Measurements from ENCODE around the gene ASPDH.

Gene ASPDH

GRCh38 chr19:50549927-50550593 lies 36.3 kb upstream of the ASPDH start:
- no peaks in the 10 kb centered on the region for H3K4me1 ChIP-seq (ENCODE audit: low read depth, poor library complexity, severe bottlenecking)
- TF ChIP-seq CTCF (conservative IDR thresholded peaks at IDR 0.05; ENCODE audit: low read depth, low read length): no peak

GRCh38 chr19:50549059-50549926 lies 35.6 kb upstream of the ASPDH start:
- no peaks in the 10 kb centered on the region for H3K4me1 ChIP-seq (ENCODE audit: low read depth, poor library complexity, severe bottlenecking)
- no peak overlapping the region for H3K9ac ChIP-seq
- no peak for TF ChIP-seq CTCF (conservative IDR thresholded peaks at IDR 0.05; ENCODE audit: low read depth, low read length)
- no peak overlapping the region for H2AFZ ChIP-seq (ENCODE audit: low read depth)
- no peaks in the 10 kb centered on the region for H3K79me2 ChIP-seq (ENCODE audit: insufficient read depth, low read depth)
- no peak overlapping the region for H3K4me3 ChIP-seq (IDR thresholded peaks at IDR 0.05; ENCODE audit: insufficient read depth, low read depth, low read length)
- H3K36me3 ChIP-seq (ENCODE audit: insufficient read depth): no peaks in the 10 kb centered on the region
- H3K27me3 ChIP-seq (ENCODE audit: insufficient read depth, low read depth): peaks cover 60% of the 10 kb centered on the region
- no peak overlapping the region for H3K4me2 ChIP-seq
- H3K27ac ChIP-seq: no peak overlapping the region
- H4K20me1 ChIP-seq (ENCODE audit: insufficient read depth): no peaks in the 10 kb centered on the region

More at GRCh38 chr19:50549927-50550593, 36.3 kb upstream of the ASPDH start:
- Histone ChIP-seq H3K36me3 (ENCODE audit: insufficient read depth) (no peaks in the 10 kb centered on the region), H3K4me3 (IDR thresholded peaks at IDR 0.05; ENCODE audit: insufficient read depth, low read depth, low read length) (no peak overlapping the region), H3K4me2 (no peak overlapping the region), H4K20me1 (ENCODE audit: insufficient read depth) (no peaks in the 10 kb centered on the region), H3K9ac (no peak overlapping the region), H3K79me2 (ENCODE audit: insufficient read depth, low read depth) (no peaks in the 10 kb centered on the region), H3K27me3 (ENCODE audit: insufficient read depth, low read depth) (peaks cover 60% of the 10 kb centered on the region), H3K27ac (no peak overlapping the region), H2AFZ (ENCODE audit: low read depth) (no peak overlapping the region)

GRCh38 chr19:50548191-50549058 lies 34.7 kb upstream of the ASPDH start:
- Histone ChIP-seq H3K4me3 (IDR thresholded peaks at IDR 0.05; ENCODE audit: insufficient read depth, low read depth, low read length) (no peak overlapping the region), H3K9ac (no peak overlapping the region), H2AFZ (ENCODE audit: low read depth) (no peak overlapping the region), H3K4me1 (ENCODE audit: low read depth, poor library complexity, severe bottlenecking) (no peaks in the 10 kb centered on the region), H3K27ac (no peak overlapping the region), H3K4me2 (no peak overlapping the region), H3K36me3 (ENCODE audit: insufficient read depth) (no peaks in the 10 kb centered on the region), H3K79me2 (ENCODE audit: insufficient read depth, low read depth) (no peaks in the 10 kb centered on the region), H4K20me1 (ENCODE audit: insufficient read depth) (no peaks in the 10 kb centered on the region), H3K27me3 (ENCODE audit: insufficient read depth, low read depth) (peaks cover 51% of the 10 kb centered on the region)
- no peak for TF ChIP-seq CTCF (conservative IDR thresholded peaks at IDR 0.05; ENCODE audit: low read depth, low read length)

GRCh38 chr19:50547385-50548190 lies 33.9 kb upstream of the ASPDH start:
- H3K9ac ChIP-seq: no peak overlapping the region
- no peak overlapping the region for H3K27ac ChIP-seq
- peaks cover 50% of the 10 kb centered on the region for H3K27me3 ChIP-seq (ENCODE audit: insufficient read depth, low read depth)
- H4K20me1 ChIP-seq (ENCODE audit: insufficient read depth): no peaks in the 10 kb centered on the region
- H3K79me2 ChIP-seq (ENCODE audit: insufficient read depth, low read depth): no peaks in the 10 kb centered on the region
- no peak for TF ChIP-seq CTCF (conservative IDR thresholded peaks at IDR 0.05; ENCODE audit: low read depth, low read length)
- H3K4me1 ChIP-seq (ENCODE audit: low read depth, poor library complexity, severe bottlenecking): no peaks in the 10 kb centered on the region
- H3K4me2 ChIP-seq: no peak overlapping the region
- no peak overlapping the region for H2AFZ ChIP-seq (ENCODE audit: low read depth)
- H3K36me3 ChIP-seq (ENCODE audit: insufficient read depth): no peaks in the 10 kb centered on the region
- no peak overlapping the region for H3K4me3 ChIP-seq (IDR thresholded peaks at IDR 0.05; ENCODE audit: insufficient read depth, low read depth, low read length)
